Pons (tissue), 1 donor: ENCODE measurements around the gene CHST12.

ENCODE experiments used
- DNase-seq: peaks from one replicate; pipeline ENCODE4 v3.0.0-alpha.2; 2016; ENCODE audit warnings: low spot score

The CHST12 gene

DNA sequence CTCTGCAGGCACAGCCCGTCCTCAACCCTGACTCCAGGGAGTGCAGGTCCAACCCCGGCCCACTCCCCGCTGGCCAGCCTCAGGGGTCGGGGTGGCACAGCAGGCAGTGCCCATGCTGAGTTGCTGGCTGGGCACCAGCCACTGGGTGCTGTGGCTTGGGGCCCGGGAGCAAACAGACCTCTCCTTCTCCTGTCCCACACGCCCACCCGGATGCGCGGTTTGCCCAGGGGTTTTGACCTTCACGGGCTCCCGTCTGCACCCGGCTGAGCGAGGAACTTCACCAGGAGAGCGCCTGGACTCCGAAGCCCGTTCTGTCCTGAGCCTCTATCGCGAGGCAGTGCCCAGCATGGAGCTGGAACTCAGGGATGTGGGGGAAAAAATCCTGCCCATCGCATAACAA is 75.4 kb downstream of the CHST12 start:
- no peak for DNase-seq

DNA sequence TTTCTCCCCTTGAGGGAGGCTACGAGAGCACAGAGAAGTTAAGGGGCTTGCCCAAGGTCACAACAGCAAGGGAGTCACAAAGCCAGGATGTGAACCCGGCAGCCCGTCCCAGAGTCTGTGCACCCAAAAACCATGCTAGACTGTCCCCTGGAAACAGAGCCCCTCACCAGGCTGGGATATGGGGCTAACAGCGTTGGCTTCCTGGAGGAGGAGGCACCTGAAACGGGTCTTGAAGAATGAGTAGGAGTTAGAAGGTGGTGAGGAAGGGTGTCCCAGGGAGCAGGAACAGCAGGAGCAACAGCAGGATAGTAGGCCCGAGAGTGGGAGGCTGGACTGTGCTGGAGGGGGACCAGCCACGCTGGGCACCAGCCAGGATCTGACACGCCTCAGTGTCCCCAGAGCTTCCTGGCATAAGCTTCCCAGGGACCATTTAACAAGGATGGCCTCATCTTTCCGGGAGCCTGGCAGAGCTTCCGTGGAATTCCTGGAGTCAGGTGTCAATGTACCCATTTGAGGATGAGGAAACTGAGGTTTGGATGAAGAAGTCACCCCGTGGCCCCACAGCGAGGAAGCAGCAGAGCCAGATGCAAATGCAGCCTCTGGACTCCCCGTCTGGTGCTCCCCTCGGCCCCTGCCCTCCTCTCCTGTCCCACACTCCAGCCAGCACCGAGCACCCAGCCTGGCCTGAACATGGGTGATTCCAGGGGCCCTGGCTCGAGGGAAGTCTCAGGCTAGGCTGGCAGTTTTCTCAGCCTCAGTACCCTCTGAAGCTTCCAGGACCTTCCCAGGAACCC is 76.1 kb downstream of the CHST12 start:
- no peak for DNase-seq

DNA sequence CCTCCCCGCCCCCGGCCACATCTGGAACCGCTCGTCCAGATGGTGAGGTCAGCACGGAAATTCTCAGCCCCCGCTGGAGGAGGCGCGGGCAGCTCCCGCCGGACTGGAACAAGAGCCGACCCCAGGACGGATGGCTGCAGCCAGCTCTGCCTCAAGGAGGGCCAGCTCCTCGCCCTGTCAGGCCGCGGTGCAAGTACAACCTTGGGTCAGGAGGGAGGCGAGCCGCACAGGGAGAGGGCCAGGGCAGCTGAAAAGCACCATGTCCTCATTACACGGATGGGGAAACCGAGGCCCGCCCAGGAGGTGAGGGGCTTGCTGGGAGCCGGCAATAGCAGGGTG is 76.6 kb downstream of the CHST12 start:
- no peak for DNase-seq

DNA sequence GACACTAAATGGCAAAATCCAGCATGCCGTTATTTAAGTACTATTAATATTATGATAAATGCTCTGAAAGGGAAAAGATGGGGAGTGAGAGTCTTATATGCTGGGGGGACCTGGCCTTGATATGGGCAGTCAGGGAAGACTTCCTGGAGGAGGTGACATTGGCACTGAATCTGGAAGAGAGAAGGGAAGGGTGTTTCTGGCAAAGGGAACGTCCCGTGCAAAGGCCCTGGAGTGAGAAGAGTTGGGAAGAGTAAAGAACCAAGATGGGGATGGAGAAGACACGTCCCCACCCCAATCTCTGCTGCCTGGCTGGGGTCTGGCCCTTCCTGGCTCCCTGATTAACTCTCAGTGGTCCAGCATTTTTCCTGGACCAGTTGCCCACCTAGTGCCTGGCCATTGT is 77.8 kb downstream of the CHST12 start:
- DNase-seq, result no peak

DNA sequence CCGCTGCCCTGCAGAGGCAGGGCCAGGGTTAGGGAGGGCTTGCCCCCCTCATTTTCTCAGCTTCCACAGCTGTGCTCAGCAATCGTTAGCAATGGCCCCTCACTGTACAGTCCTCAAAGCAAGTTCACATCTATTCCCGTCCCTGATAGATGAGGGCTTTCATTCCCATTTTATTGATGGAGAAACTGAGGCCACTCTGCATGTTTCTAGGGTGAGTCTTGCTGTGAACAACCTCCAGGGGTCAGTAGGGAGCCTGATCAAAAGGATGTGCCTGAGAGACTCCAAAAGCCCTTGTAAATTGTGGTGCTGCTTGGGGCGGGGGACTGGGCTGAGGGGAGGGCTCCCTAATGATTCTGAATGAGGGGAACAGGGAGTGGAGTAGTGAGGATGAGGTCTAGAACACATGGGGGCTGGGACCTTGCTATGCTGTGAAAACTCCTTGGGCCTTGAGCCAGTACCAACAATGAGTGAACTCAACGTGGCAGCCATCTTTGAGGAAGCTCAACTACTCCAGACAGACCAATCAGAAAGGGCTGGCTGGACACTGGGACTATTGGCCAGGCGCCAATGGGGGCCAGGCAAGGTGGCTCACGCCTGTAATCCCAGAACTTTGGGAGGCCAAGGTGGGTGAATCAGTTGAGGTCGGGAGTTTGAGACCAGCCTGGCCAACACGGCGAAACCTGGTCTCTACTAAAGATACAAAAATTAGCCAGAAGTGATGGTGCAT is 79.5 kb downstream of the CHST12 start:
- no peak for DNase-seq

DNA sequence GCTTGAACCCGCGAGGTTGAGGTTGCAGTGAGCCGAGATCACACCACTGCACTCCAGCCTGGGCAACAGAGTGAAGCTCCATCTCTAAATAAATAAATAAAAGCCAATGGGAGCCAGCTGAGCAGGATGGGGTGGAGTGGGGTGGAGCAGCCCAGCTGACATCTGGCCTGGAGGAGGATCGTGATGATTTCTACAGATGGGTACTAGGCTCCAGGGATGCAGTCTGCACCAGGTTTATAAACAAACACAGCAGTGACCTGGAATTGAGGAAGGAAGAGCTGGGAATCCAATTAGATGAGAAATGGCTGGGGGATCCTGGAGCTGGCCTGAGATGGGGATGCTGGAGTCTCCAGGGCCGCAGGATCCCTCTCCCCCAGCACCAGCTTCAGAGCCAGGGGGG is 80.1 kb downstream of the CHST12 start:
- no peak for DNase-seq

DNA sequence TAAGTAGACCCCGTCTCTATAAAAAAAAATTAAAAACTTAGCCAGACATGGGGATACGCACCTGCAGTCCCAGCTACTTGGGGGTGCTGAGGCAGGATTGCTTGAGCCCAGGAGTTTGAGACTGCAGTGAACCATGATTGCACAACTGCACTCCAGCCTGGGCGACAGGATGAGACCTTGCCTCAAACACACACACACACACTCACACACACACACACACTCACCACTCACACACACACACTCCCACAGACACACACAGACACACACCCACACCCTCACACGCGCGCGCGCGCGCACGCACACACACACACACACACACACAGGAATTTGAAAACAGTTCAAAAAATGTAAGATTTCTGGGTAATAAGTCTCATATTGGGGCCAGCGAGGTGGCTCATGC is 81.5 kb downstream of the CHST12 start:
- no peak for DNase-seq

DNA sequence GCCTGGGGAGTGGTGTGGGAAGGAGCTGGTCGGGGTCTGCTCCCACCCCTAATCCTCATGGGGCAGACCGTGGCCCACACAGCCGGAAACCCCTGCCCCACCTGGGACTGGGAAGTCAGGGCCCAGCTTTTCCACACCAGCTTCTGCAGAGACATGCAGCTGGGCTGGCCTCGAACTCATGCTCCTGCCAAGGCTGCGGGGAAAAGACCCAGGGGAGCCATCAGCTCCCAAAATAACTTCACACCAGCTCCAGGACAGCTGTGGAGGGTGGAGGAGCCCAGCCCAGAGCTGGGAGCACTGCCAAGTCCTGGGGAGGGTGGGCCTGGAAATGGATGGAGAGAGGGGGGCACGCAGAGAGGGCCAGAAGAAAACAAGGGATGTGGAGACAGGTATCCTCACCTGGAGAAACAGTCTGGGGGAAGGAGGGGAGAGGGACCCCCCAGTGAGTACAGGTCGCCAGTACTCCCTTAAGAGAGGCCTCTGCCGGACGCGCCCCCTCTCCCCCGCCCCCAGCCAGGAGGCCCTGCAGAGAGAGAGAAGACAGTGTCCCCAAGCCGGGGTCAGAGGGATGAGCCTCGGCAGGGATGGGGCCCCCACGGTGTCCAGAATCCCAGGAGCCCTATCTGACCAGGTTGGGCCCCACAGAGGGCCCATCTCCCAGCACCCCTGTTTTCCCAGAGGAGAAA is 84.3 kb downstream of the CHST12 start:
- no peak for DNase-seq

DNA sequence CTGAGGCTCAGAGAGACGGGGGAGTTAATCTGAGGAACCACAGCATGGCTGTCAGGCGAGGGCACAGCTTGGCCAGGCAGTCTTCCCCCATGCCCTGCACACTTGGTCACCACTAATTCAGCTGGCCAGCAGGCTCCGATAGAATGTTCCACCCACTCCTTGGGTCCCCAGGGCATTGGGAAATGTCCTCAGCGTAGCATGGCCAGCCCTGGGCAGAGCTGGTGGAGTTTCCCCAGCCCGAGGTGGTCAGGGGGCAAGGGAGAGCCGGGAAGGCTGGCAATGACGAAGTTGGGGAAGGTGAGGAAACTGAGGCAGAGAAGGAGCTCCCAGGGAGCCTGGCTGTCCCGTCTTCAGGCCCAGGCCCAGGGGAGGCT is 84.8 kb downstream of the CHST12 start:
- DNase-seq, result no peak

DNA sequence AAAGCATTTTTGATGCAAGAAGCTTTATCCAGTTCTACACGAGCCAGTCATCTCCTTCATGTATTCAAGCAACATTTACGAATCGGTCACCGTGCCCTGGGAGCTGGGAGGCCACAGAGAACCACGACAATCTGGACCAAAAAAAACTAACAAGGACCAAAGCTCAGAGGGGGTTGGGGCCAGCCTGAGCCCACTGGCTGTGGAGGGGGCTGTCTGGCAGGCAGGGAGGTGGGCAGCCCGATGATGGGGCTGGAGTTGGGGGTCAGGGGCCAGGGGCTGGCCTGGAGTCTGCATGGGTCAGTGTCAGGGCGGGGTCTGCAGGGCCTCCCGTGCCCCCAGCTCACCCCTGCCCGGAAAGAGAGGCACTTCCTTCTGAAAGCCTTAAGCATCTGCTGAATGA is 85.3 kb downstream of the CHST12 start:
- no peak for DNase-seq

DNA sequence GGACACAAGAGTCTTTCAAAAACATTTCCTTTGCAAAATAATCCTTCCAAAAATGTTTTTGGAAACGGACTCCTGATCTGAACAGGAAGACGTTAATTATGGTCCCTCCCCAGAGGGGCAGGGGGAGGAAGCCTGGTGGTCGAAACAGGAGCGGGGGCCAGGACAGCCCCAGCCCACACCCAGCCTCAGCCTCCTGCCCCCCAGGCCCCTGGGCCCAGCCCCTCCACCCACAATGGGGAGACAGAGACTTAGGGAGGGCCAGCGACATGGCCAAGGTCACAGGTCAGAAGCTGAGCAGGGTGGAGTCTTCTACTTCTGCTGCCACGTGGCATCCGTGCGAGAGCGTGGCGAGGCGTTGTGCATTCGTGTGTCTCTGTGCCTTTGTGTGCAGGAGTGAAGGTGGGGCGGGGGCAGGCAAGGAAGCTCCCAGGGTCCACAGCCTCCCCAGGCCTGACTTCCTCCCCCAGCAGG is 86.8 kb downstream of the CHST12 start:
- no peak for DNase-seq

DNA sequence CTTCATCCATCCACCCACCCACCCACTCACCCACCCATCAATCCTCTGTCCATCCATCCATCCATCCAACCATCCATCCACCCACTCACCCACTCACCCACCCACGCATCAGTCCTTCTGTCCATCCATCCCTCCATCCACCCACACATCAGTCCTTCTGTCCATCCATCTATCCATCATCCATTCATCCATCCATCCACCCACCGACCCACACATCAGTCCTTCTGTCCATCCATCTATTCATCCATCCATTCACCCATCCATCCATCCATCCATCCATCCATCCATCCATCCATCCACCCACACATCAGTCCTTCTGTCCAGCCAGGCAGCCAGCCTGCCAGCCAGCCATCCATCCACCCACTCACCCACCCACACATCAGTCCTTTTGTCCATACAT is 88.6 kb downstream of the CHST12 start:
- no peak for DNase-seq

DNA sequence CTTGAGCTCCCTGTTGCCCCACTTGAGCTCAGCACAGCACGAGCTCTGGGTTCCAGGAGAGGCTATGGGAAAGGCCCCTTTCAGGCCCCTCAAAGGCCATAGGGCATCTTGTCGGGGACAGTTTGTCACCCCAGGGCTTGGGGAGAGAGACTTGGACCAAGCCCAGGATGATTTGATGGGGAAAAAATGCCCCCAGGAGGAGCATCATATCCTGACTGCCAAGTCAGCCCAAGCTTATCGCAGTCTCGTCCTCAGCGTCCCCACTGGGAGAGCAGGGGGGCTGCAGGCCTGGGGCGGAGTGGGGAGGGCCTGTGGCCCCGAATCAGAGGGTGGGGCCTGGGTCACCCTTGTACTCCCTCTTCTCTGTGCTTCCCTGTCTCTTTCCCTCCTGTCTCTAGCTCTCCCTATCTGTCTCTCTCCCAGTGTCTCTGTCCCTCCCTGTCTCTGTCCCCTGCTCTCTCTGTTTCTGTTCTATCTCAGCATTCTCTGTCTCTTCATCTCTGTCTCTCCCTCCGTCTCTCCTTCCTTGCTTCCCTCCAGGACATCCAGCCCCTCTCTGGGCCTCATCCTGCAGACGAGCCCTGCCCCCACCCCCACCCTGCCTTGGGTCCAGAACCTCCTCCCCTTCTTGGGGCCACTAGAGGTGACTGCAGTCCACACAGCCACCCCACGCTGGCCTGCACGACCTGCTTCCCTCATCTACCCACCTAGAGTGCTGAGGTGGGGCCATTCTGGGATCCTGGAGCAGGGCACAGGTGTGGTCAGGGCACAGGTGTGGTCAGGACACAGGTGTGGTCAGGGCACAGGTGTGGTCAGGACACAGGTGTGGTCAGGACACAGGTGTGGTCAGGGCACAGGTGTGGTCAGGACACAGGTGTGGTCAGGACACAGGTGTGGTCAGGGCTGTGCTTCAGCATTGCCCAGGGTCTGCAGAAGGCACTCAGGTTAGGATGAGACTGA is 90.1 kb downstream of the CHST12 start:
- DNase-seq, result no peak

DNA sequence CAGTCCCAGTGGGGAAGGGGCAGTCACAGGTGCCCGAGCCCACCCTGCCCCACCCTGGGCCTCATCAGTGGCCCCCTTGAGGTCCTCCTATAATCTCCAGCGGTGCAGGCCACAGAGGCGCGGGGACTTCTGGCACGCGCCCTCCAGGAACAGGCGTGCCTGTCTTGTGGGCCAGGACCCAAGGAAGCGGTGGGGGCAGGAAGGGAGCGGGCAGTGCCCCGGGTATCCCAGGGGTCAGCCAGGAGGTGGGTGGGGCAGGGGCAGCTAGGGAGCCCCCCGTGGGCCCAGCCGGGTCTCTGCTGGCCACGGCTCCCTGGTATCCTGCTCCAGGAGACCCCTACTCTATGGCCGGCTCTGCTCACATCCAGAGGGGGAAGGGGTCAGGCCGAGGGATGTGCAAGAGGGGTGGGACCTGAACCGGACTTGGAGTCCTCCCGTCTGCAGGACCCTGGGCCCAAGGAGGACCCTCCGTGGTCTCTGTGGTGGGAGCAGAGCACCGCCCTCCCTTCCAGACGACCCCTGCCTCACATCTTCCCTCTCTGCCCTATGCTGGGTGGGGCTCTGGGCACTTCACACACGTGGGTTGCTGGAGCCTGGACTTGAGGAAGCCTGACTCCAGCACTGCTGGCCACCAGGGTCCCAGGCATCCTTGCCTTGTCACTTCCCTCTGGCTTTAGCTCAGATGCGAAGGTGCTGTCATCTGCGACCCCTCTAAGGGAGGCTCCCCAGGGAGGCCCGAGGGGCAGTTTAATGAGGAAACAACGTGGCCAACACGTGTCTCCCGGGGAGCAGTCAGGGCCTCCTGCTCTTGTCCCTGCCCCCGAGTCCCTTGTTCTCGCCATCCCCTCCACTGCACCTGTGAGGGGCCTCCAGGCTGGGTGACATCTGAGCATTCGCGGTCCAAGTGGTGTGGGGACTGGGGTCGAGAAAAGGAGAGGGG is 91.0 kb downstream of the CHST12 start:
- DNase-seq, result no peak

DNA sequence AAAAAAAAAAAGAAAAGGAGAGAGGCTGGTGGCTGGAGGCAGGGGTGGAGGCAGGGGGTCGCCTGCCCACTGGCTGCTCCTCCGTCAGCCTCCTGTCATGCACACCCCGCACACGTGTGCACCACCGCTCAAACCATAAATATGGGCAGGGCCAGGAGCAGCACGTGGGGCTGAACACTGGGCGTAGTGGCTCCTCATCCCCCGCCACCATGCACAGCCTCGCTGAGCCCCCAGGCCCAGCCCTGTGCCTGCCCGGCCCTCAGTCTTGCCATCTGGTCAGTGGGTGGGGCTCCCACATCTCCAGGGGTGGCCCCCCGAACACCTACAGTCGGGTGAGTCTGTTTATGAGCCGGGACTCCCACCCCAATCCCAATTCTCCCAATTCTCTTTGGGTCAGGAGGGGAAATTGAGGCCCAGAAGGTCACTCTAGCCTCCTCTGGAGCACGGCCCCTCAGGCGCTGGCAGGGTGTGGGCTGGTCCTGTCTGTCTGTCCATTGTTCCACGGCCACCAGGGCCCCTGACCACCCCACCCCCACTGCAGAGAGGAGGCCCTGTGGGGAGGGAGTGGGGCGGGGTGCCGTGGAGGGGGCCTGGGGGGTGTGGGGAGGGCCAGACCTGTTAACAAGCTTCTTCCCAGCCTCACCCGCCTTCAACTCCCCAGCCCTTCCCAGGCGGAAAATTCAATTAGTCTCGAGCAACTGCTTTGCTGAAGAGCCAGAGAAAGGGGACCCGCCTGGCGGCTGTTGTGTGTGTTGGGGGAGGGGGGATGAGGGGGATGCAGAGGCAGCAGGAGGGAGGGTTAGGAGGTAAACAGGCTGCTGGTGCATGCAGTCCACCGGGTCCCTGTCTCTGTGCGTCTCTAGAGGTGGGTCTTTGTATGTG is 92.2 kb downstream of the CHST12 start:
- DNase-seq, result no peak

DNA sequence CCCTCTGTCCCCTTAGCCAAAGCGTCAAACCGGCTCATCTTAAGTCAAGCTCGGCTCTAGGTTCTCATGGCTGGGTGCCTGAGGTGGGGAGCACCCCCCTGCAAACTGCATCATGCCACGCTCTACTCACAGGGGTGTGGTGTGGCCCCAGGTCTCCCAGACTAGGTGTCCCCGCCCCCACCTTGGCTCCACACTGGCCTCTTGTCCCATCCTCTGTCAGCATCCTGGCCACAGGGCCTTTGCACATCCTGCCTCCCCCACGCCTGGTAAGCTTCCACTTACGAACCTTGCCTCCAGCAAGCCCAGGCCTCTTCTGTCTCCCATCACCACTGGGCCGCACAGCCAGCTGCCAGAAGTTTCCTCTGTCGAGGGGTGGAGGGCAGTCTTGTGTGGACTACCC is 93.0 kb downstream of the CHST12 start:
- DNase-seq, result no peak

DNA sequence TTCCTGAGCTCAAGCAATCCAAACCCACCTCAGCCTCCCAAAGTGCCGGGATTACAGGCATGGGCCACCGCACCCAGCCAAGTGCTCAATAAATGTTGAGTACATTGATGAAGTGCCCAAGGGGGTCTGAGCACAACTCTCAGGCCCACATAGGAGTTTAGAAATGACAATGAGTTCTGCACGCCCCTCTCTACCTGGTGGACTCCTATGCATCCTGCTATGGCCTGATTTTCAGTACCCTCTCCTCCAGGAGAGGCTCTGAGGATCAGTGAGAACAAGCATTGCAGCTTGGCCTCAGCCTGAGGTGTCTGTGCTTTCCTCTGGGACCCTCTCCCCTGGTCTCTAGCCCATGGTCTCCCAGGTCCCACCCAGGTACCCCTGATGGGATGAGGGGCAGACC is 93.7 kb downstream of the CHST12 start:
- no peak for DNase-seq

DNA sequence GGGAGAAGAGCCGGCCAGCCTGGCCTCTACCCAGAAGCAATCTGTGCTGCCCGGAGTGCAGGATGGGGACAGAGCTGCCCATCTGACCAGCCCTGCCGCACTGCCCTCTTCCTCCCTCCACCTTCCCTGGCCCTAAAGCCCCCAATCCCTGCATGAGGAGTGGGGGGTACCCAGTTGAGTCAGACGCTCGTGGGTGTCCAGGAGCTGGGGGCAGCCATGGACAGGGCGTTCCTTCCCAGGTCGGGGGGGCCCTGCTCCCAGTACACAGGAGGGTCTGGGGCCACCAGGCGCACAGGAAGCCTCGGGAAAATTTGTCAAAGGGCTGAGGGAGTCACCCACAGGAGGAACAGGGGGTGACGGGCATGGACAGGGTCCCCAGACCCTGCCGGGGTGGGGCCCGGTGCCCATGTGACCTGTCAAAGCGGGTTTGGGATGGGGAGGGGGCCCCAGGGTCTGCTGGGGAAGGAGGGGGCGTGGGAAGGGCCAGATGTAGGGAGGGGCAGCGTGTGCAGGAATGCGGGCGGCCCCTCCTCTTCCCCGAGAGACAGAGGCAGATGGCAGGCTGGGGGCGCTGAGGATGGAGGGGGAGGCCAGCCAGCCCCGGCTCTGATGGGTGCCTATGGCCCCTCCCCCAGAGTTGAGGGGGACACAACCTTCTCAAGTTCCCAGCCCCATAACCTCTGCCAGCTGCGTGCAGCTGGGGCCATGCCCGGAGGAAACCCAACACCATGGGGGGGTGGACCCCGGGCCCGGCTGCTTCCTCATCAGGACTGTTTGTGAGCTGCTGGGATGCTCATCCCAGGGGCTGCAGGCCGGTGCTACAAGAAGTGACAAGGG is 94.3 kb downstream of the CHST12 start:
- no peak for DNase-seq
